Right lobe of liver (tissue), 4 donors: Measurements from ENCODE around the gene OMG.

ENCODE experiments used
- POLR2A ChIP-seq: fragments of 450-650 bp; IDR thresholded peaks from one replicate; pipeline ENCODE4 v1.6.1; 2017; ENCODE audit warnings: antibody characterized with exemption, mild to moderate bottlenecking
- TF ChIP-seq, protein P1 (sequence below), 4 donors: fragments of 200-600 bp in 3 of 4; fragments of 450-650 bp in 1 of 4; IDR thresholded peaks; one replicate each; pipeline versions ENCODE4 v1.5.1 to v1.8.0; 2016 to 2022; ENCODE audit warnings: antibody characterized with exemption in 4 of 4, mild to moderate bottlenecking in 2 of 4
- donor health status: DM: no; HTN: no; CAD: no.
- donor health status: DM: no; HTN: no; CAD: no.
- donor health status: DM: no; HTN: yes; CAD: no.

GRCh38 chr17:31261601-31262000 lies 35.4 kb downstream of the OMG start:
- TF ChIP-seq, protein P1, sequence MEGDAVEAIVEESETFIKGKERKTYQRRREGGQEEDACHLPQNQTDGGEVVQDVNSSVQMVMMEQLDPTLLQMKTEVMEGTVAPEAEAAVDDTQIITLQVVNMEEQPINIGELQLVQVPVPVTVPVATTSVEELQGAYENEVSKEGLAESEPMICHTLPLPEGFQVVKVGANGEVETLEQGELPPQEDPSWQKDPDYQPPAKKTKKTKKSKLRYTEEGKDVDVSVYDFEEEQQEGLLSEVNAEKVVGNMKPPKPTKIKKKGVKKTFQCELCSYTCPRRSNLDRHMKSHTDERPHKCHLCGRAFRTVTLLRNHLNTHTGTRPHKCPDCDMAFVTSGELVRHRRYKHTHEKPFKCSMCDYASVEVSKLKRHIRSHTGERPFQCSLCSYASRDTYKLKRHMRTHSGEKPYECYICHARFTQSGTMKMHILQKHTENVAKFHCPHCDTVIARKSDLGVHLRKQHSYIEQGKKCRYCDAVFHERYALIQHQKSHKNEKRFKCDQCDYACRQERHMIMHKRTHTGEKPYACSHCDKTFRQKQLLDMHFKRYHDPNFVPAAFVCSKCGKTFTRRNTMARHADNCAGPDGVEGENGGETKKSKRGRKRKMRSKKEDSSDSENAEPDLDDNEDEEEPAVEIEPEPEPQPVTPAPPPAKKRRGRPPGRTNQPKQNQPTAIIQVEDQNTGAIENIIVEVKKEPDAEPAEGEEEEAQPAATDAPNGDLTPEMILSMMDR (IDR thresholded peaks at IDR 0.05) = no peak
- TF ChIP-seq POLR2A = no peak
